ENCODE measurements around the gene IPO9. TPM values are rescaled to one million over a fixed set of nuclear protein-coding genes. Genes with fewer than 3 reads are reported as not detected.

Gene IPO9
- total and polyA plus RNA-seq, 2 donors (not counting 1 experiment from before 2014, with no cell fraction given): 13.3 to 56.9 TPM

GRCh38 chr1:201783058-201783457 lies 45.9 kb upstream of the IPO9 start:
- H3K4me1 ChIP-seq (ENCODE audit: control insufficient read depth in 2 of 2, insufficient read depth in 2 of 2, low read length in 2 of 2): no peaks in the 10 kb centered on the region
- H3K27ac ChIP-seq (ENCODE audit: low read length in 2 of 2): no peak overlapping the region
- Mint-ChIP-seq H3K4me1 (no peaks in the 10 kb centered on the region), H3K9me3 (ENCODE audit: insufficient read depth) (no peaks in the 10 kb centered on the region), H3K4me3 (no peak overlapping the region), H3K27ac (no peak overlapping the region), H3K27me3 (no peaks in the 10 kb centered on the region)
- 100% methylated on average over 2 of the region's 2 CpGs for WGBS (ENCODE audit: insufficient coverage)
- no peaks in the 10 kb centered on the region for H3K36me3 ChIP-seq (replicated peaks in 1 of 2; ENCODE audit: control extremely low read depth in 1 of 2, control insufficient read depth in 1 of 2, extremely low read depth in 1 of 2, insufficient read depth in 2 of 2, low read length in 1 of 2)
- no peaks in the 10 kb centered on the region for H4K20me1 ChIP-seq (ENCODE audit: control insufficient read depth, insufficient read depth, low read length, poor library complexity, severe bottlenecking)
- H3K4me3 ChIP-seq (ENCODE audit: control extremely low read depth in 1 of 5, extremely low read depth in 1 of 5, insufficient read depth in 1 of 5, low read depth in 2 of 5, low read length in 4 of 5): no peak overlapping the region
- TF ChIP-seq CTCF (IDR thresholded peaks at IDR 0.05) (no peak), EZH2 (IDR thresholded peaks at IDR 0.05; ENCODE audit: borderline replicate concordance, insufficient read depth, low read depth, low read length, poor library complexity, severe bottlenecking) (no peak)
- H2AFZ ChIP-seq (ENCODE audit: insufficient read depth, low read depth, low read length, poor library complexity, severe bottlenecking): no peak overlapping the region
- no peak for DNase-seq
- intact Hi-C loops (cut with micrococcal nuclease): no loop called here
- CTCF ChIA-PET: interaction anchor here (1.1 to 2.6 kb wide), 3 partner anchors 9 to 73 kb away, joined by 4 to 12 read pairs (median 4); no protein-coding TSS in a partner anchor
- no peak for ATAC-seq (ENCODE audit: low read depth)
- no peaks in the 10 kb centered on the region for H3K27me3 ChIP-seq (replicated peaks in 1 of 4; ENCODE audit: control extremely low read depth in 1 of 4, control insufficient read depth in 3 of 4, insufficient read depth in 4 of 4, low read length in 3 of 4)
- POLR2A ChIA-PET: no interaction called here
- no peak overlapping the region for H3K4me2 ChIP-seq (replicated peaks; ENCODE audit: low read depth, low read length, poor library complexity, severe bottlenecking)
- no peaks in the 10 kb centered on the region for H3K9me3 ChIP-seq (ENCODE audit: control extremely low read depth in 1 of 3, control insufficient read depth in 2 of 3, insufficient read depth in 1 of 3, low read length in 2 of 3)
- H3K9ac ChIP-seq (ENCODE audit: low read length): no peak overlapping the region
- H3K79me2 ChIP-seq (ENCODE audit: control insufficient read depth, insufficient read depth, low read length): peaks cover 2% of the 10 kb centered on the region

DNA sequence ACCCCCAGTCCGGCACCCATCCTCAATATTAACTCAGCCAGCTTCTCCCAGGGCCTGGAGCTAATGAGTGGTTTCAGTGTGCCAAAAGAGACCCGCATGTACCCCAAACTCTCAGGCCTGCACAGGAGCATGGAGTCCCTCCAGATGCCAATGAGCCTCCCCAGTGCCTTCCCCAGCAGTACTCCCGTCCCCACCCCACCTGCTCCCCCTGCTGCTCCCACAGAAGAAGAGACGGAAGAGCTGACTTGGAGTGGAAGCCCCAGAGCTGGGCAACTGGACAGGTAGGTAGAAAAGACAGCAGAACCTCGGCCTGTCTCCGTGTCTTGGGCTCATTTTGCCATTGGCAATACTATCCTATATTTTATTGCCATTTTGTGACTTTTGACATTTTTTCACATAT lies 45.4 kb upstream of the IPO9 start:
- Histone ChIP-seq H3K4me1 (ENCODE audit: control insufficient read depth in 2 of 2, insufficient read depth in 2 of 2, low read length in 2 of 2) (no peaks in the 10 kb centered on the region), H3K4me2 (replicated peaks; ENCODE audit: low read depth, low read length, poor library complexity, severe bottlenecking) (no peak overlapping the region), H4K20me1 (ENCODE audit: control insufficient read depth, insufficient read depth, low read length, poor library complexity, severe bottlenecking) (no peaks in the 10 kb centered on the region), H3K27ac (ENCODE audit: low read length in 2 of 2) (no peak overlapping the region), H3K79me2 (ENCODE audit: control insufficient read depth, insufficient read depth, low read length) (peaks cover 2% of the 10 kb centered on the region), H3K9ac (ENCODE audit: low read length) (no peak overlapping the region), H3K4me3 (ENCODE audit: control extremely low read depth in 1 of 5, extremely low read depth in 1 of 5, insufficient read depth in 1 of 5, low read depth in 2 of 5, low read length in 4 of 5) (no peak overlapping the region), H2AFZ (ENCODE audit: insufficient read depth, low read depth, low read length, poor library complexity, severe bottlenecking) (no peak overlapping the region), H3K9me3 (ENCODE audit: control extremely low read depth in 1 of 3, control insufficient read depth in 2 of 3, insufficient read depth in 1 of 3, low read length in 2 of 3) (no peaks in the 10 kb centered on the region), H3K36me3 (replicated peaks in 1 of 2; ENCODE audit: control extremely low read depth in 1 of 2, control insufficient read depth in 1 of 2, extremely low read depth in 1 of 2, insufficient read depth in 2 of 2, low read length in 1 of 2) (no peaks in the 10 kb centered on the region), H3K27me3 (replicated peaks in 1 of 4; ENCODE audit: control extremely low read depth in 1 of 4, control insufficient read depth in 3 of 4, insufficient read depth in 4 of 4, low read length in 3 of 4) (no peaks in the 10 kb centered on the region)
- Mint-ChIP-seq H3K27ac (no peak overlapping the region), H3K27me3 (no peaks in the 10 kb centered on the region), H3K4me3 (no peak overlapping the region), H3K4me1 (no peaks in the 10 kb centered on the region), H3K9me3 (ENCODE audit: insufficient read depth) (no peaks in the 10 kb centered on the region)
- intact Hi-C loops (cut with micrococcal nuclease): no loop called here
- ATAC-seq (ENCODE audit: low read depth): no peak
- no peak for TF ChIP-seq CTCF (IDR thresholded peaks at IDR 0.05)
- no peak for TF ChIP-seq EZH2 (IDR thresholded peaks at IDR 0.05; ENCODE audit: borderline replicate concordance, insufficient read depth, low read depth, low read length, poor library complexity, severe bottlenecking)
- DNase-seq: no peak
- CTCF ChIA-PET: interaction anchor here (1.1 to 2.6 kb wide), 3 partner anchors 8 to 74 kb away, joined by 4 to 12 read pairs (median 5); no protein-coding TSS in a partner anchor
- POLR2A ChIA-PET: no interaction called here
- 80% methylated on average over 3 of the region's 6 CpGs for WGBS (ENCODE audit: insufficient coverage)
